Activated gamma-delta T cell (primary cell): Measurements from ENCODE around the gene SPX.

ENCODE experiments used
- DNase-seq: peaks from one replicate; lab custom pipeline; 2025; lab: John Stamatoyannopoulos, UW

SPX gene

DNA sequence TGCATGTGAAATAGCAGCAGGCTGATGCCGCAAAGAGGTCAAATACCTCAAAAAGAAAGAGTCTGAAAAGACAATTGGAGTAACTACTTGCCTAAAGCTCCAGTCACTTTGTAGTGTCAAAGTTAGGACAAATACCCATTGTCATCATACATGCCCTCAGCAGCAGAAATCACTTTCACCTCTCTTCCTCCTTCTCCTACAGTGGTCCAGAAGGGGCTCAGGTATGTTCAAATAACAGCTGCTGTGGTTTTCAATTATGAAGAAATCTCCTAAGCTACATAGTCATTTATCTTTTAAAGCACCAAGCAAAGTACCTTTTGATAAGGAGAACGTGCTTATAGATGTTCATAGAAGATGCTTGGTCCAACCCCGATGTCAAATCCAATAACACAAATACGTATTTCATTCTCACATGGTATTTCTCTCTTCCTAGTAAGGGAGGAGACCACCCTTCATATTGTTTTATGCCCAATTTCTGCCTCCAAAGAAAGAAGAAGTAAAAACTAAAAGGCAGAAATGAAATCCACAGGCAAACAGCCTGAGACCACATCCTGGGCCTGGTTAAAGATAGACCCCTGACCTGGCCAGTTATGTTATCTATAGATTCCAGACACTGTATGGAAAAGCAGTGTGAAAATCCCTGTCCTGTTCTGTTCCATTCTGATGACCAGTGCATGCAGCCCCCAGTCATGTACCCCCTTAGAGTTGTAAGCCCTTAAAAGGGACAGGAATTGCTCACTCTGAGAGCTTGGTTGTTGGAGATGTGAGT, 54.8 kb downstream of the SPX start:
- DNase-seq = no peak
